ENCODE measurements around the gene C20orf204.

The C20orf204 gene

GRCh38 chr20:64072498-64073063 is 36.6 kb downstream of the C20orf204 start:
- DNase-seq (ENCODE audit: low spot score): no peak

- no peak for DNase-seq (ENCODE audit: low spot score)
Observed at GRCh38 chr20:64073476-64074183, 37.6 kb downstream of the C20orf204 start.

GRCh38 chr20:64074184-64074789 is 38.3 kb downstream of the C20orf204 start:
- DNase-seq (ENCODE audit: low spot score): no peak

- no peak for DNase-seq (ENCODE audit: low spot score)
Observed at GRCh38 chr20:64074963-64075362, 39.0 kb downstream of the C20orf204 start.

- DNase-seq (ENCODE audit: low spot score): no peak
Observed at GRCh38 chr20:64075556-64075955, 39.6 kb downstream of the C20orf204 start.

- DNase-seq (ENCODE audit: low spot score): no peak
Observed at GRCh38 chr20:64076061-64076997, 40.3 kb downstream of the C20orf204 start.

GRCh38 chr20:64077094-64077493 is 41.1 kb downstream of the C20orf204 start:
- DNase-seq (ENCODE audit: low spot score): peak; percentile 37

GRCh38 chr20:64077541-64077875 is 41.5 kb downstream of the C20orf204 start:
- no peak for DNase-seq (ENCODE audit: low spot score)

- peak; percentile 58 for DNase-seq (ENCODE audit: low spot score)
Observed at GRCh38 chr20:64077876-64078551, 42.0 kb downstream of the C20orf204 start.

GRCh38 chr20:64078934-64079272 is 42.9 kb downstream of the C20orf204 start:
- no peak for DNase-seq (ENCODE audit: low spot score)

- peak; percentile 69 for DNase-seq (ENCODE audit: low spot score)
Observed at GRCh38 chr20:64079273-64080012, 43.5 kb downstream of the C20orf204 start, which contains the start of gene RGS19. Gene RGS19, minus strand, starts transcription at chr20:64079518. Its CDS starts 2,632 bp downstream, at chr20:64076886.

- DNase-seq (ENCODE audit: low spot score): no peak
Observed at GRCh38 chr20:64080013-64080812, 44.2 kb downstream of the C20orf204 start, which contains the start of gene OPRL1. Gene OPRL1, plus strand, starts transcription at chr20:64080082. Its CDS starts 12,639 bp downstream, at chr20:64092721.

- no peak for DNase-seq (ENCODE audit: low spot score)
Observed at GRCh38 chr20:64080813-64081623, 45.0 kb downstream of the C20orf204 start.

- DNase-seq (ENCODE audit: low spot score): no peak
Observed at GRCh38 chr20:64081624-64081964, 45.6 kb downstream of the C20orf204 start.

GRCh38 chr20:64082126-64082731 is 46.2 kb downstream of the C20orf204 start:
- DNase-seq (ENCODE audit: low spot score): no peak

- DNase-seq (ENCODE audit: low spot score): no peak
Observed at GRCh38 chr20:64082820-64083377, 46.9 kb downstream of the C20orf204 start.

GRCh38 chr20:64083378-64083803 is 47.4 kb downstream of the C20orf204 start:
- DNase-seq (ENCODE audit: low spot score): peak; percentile 66

Data from CD4-positive, alpha-beta T cell treated with Interleukin-2 at 100 ng/mL for 4 hours (primary cell).